Measurements from ENCODE around the gene PPM1N.

Gene PPM1N

DNA sequence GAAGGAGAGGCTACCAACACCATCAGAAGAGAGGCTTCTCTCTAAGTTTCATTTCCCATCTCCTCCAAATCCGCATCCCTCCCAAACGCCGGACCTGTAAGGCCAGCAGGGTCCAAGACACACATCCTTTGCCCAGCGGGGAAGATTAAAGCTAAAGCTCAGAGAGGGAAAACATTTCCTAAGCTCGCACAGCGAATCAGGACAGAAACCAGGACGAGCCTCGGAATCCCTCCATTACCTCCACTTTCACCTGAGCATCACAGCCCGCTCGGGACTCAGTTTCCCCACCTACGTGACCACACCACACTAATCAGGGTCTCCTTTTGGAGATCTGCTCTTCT is 31.2 kb upstream of the PPM1N start:
- TF ChIP-seq GATA3 (IDR thresholded peaks at IDR 0.05; ENCODE audit: low read depth, low read length) (no peak), GATA2 (IDR thresholded peaks at IDR 0.05; ENCODE audit: low read depth, low read length) (no peak)

- TF ChIP-seq GATA2 (IDR thresholded peaks at IDR 0.05; ENCODE audit: low read depth, low read length) (no peak), GATA3 (IDR thresholded peaks at IDR 0.05; ENCODE audit: low read depth, low read length) (no peak)
These were observed 30.6 kb upstream of the PPM1N start, which contains the start of gene FOSB for GRCh38 chr19:45467456-45468158. FOSB (plus strand) TSS chr19:45467996; CDS start chr19:45468587, 591 bp downstream.

DNA sequence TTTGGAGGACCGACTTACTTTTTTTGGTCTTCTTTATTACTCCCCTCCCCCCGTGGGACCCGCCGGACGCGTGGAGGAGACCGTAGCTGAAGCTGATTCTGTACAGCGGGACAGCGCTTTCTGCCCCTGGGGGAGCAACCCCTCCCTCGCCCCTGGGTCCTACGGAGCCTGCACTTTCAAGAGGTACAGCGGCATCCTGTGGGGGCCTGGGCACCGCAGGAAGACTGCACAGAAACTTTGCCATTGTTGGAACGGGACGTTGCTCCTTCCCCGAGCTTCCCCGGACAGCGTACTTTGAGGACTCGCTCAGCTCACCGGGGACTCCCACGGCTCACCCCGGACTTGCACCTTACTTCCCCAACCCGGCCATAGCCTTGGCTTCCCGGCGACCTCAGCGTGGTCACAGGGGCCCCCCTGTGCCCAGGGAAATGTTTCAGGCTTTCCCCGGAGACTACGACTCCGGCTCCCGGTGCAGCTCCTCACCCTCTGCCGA is 30.0 kb upstream of the PPM1N start:
- TF ChIP-seq GATA2 (IDR thresholded peaks at IDR 0.05; ENCODE audit: low read depth, low read length) (no peak), GATA3 (IDR thresholded peaks at IDR 0.05; ENCODE audit: low read depth, low read length) (no peak)

DNA sequence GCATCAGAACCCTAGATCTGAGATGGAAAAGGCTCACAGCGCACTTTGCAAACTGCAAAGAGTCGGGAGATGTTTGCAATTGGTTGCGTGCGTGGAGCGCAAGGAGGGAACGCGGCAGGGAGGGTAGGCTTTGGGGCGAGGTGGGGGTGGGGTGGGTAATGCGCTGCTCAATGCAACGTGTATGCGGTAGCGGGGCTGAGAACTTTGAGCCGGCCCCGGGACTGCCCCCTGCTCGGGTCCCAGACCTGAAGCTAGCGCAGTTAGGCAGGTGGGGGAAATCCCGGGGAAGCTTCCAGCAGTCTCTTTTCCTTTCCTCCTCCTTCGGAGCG is 29.5 kb upstream of the PPM1N start:
- TF ChIP-seq GATA3 (IDR thresholded peaks at IDR 0.05; ENCODE audit: low read depth, low read length) = no peak
- no peak for TF ChIP-seq GATA2 (IDR thresholded peaks at IDR 0.05; ENCODE audit: low read depth, low read length)

GRCh38 chr19:45469132-45469944 is 28.9 kb upstream of the PPM1N start:
- TF ChIP-seq GATA3 (IDR thresholded peaks at IDR 0.05; ENCODE audit: low read depth, low read length) (no peak), GATA2 (IDR thresholded peaks at IDR 0.05; ENCODE audit: low read depth, low read length) (no peak)

- TF ChIP-seq GATA2 (IDR thresholded peaks at IDR 0.05; ENCODE audit: low read depth, low read length) (no peak), GATA3 (IDR thresholded peaks at IDR 0.05; ENCODE audit: low read depth, low read length) (no peak)
These were observed 28.1 kb upstream of the PPM1N start for GRCh38 chr19:45469945-45470761.

- TF ChIP-seq GATA3 (IDR thresholded peaks at IDR 0.05; ENCODE audit: low read depth, low read length) = no peak
- TF ChIP-seq GATA2 (IDR thresholded peaks at IDR 0.05; ENCODE audit: low read depth, low read length) = no peak
These were observed 27.5 kb upstream of the PPM1N start for GRCh38 chr19:45470762-45471081.

DNA sequence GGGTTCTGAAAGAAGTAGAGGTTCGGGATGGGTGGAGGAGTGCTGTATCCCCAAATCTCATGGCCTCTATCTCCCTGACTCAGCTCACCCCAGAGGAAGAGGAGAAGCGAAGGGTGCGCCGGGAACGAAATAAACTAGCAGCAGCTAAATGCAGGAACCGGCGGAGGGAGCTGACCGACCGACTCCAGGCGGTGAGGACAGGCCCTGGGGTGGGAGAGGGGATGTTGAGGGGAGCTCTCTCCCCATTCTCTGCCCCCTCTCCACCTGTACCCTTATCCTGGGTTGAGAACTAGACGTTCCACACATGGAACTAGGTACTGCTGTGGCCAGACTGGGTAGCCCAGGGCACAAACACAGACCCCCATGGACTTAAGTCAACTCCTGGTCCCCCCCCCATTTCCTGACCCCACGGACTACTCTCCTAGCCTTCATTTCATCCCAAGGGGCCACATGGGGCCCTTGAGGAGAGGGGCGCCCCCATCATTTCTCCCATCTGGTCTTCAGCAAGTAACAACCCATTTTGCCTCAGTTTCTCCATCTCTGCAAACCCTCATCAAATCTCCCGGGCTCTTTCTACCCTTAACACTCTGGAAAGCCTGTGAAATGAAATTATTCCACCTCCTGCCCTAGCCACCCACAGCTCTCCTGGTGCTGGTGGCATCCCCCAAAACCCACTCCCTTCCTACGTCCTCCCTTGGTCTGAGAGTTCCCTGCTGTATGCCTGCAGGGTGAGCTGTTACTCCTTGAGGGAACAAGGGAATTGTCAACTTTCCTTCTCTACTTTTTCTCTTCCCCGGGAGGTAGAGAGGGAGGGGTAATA is 26.9 kb upstream of the PPM1N start:
- no peak for TF ChIP-seq GATA3 (IDR thresholded peaks at IDR 0.05; ENCODE audit: low read depth, low read length)

- TF ChIP-seq GATA2 (IDR thresholded peaks at IDR 0.05; ENCODE audit: low read depth, low read length) (no peak), GATA3 (IDR thresholded peaks at IDR 0.05; ENCODE audit: low read depth, low read length) (no peak)
These were observed 26.2 kb upstream of the PPM1N start for GRCh38 chr19:45471931-45472562.

GRCh38 chr19:45472563-45473366 is 25.5 kb upstream of the PPM1N start:
- TF ChIP-seq GATA2 (IDR thresholded peaks at IDR 0.05; ENCODE audit: low read depth, low read length) (no peak), GATA3 (IDR thresholded peaks at IDR 0.05; ENCODE audit: low read depth, low read length) (no peak)

GRCh38 chr19:45473367-45473681 is 24.9 kb upstream of the PPM1N start:
- TF ChIP-seq GATA2 (IDR thresholded peaks at IDR 0.05; ENCODE audit: low read depth, low read length) (no peak), GATA3 (IDR thresholded peaks at IDR 0.05; ENCODE audit: low read depth, low read length) (no peak)

GRCh38 chr19:45473682-45474605 is 24.3 kb upstream of the PPM1N start:
- TF ChIP-seq GATA3 (IDR thresholded peaks at IDR 0.05; ENCODE audit: low read depth, low read length) (no peak), GATA2 (IDR thresholded peaks at IDR 0.05; ENCODE audit: low read depth, low read length) (no peak)

Measured in SH-SY5Y (cell line).